Measurements from ENCODE around the gene ADGRV1. TPM values are rescaled to one million over a fixed set of nuclear protein-coding genes. Genes with fewer than 3 reads are reported as not detected.

Gene ADGRV1
- 0.04 and 0.20 TPM in 2 replicates for total RNA-seq

- no peak for DNase-seq (ENCODE audit: low read depth, low spot score)
These were observed at the start of gene ADGRV1 for GRCh38 chr5:90558344-90559192. Gene ADGRV1, plus strand, starts transcription at chr5:90558797. Its CDS starts 99 bp downstream, at chr5:90558896.

GRCh38 chr5:90510438-90510837 lies 48.2 kb upstream of the ADGRV1 start:
- no peak for DNase-seq (ENCODE audit: low read depth, low spot score)

- no peak for DNase-seq (ENCODE audit: low read depth, low spot score)
These were observed 44.1 kb upstream of the ADGRV1 start for GRCh38 chr5:90514520-90514919.

GRCh38 chr5:90518661-90519060 lies 39.9 kb upstream of the ADGRV1 start:
- DNase-seq (ENCODE audit: low read depth, low spot score), result no peak

- DNase-seq (ENCODE audit: low read depth, low spot score), result no peak
These were observed 39.5 kb upstream of the ADGRV1 start for GRCh38 chr5:90519081-90519480.

- DNase-seq (ENCODE audit: low read depth, low spot score), result no peak
These were observed 29.9 kb upstream of the ADGRV1 start for GRCh38 chr5:90528601-90529193.

- peak; percentile 84 for DNase-seq (ENCODE audit: low read depth, low spot score)
These were observed 29.2 kb upstream of the ADGRV1 start, which contains the start of gene LYSMD3 for GRCh38 chr5:90529194-90529938. Gene LYSMD3, minus strand, starts transcription at chr5:90529584. Its CDS starts 4,295 bp downstream, at chr5:90525289.

- no peak for DNase-seq (ENCODE audit: low read depth, low spot score)
These were observed 28.5 kb upstream of the ADGRV1 start for GRCh38 chr5:90529939-90530677.

- no peak for DNase-seq (ENCODE audit: low read depth, low spot score)
These were observed 27.7 kb upstream of the ADGRV1 start for GRCh38 chr5:90530736-90531487.

GRCh38 chr5:90533794-90534193 lies 24.8 kb upstream of the ADGRV1 start:
- DNase-seq (ENCODE audit: low read depth, low spot score), result no peak

GRCh38 chr5:90534922-90535321 lies 23.7 kb upstream of the ADGRV1 start:
- no peak for DNase-seq (ENCODE audit: low read depth, low spot score)

GRCh38 chr5:90542827-90543519 lies 15.6 kb upstream of the ADGRV1 start:
- DNase-seq (ENCODE audit: low read depth, low spot score), result no peak

- DNase-seq (ENCODE audit: low read depth, low spot score), result no peak
These were observed 13.1 kb upstream of the ADGRV1 start for GRCh38 chr5:90545511-90545910.

GRCh38 chr5:90546216-90546837 lies 12.3 kb upstream of the ADGRV1 start:
- DNase-seq (ENCODE audit: low read depth, low spot score), result no peak

- DNase-seq (ENCODE audit: low read depth, low spot score), result no peak
These were observed 11.5 kb upstream of the ADGRV1 start for GRCh38 chr5:90547072-90547536.

- DNase-seq (ENCODE audit: low read depth, low spot score), result no peak
These were observed 10.5 kb upstream of the ADGRV1 start for GRCh38 chr5:90548069-90548593.

- DNase-seq (ENCODE audit: low read depth, low spot score), result no peak
These were observed 9.4 kb upstream of the ADGRV1 start for GRCh38 chr5:90549223-90549622.

- DNase-seq (ENCODE audit: low read depth, low spot score), result no peak
These were observed 8.8 kb upstream of the ADGRV1 start for GRCh38 chr5:90549729-90550275.

- DNase-seq (ENCODE audit: low read depth, low spot score), result no peak
These were observed 7.6 kb upstream of the ADGRV1 start for GRCh38 chr5:90550963-90551362.

Data from pulmonary artery endothelial cell (primary cell).